ENCODE data around the gene PGAP2. TPM values are rescaled to one million over a fixed set of nuclear protein-coding genes. Genes with fewer than 3 reads are reported as not detected.

Gene PGAP2
- total RNA-seq, 1 experiment from 2014 or later, result 72.2 TPM

DNA sequence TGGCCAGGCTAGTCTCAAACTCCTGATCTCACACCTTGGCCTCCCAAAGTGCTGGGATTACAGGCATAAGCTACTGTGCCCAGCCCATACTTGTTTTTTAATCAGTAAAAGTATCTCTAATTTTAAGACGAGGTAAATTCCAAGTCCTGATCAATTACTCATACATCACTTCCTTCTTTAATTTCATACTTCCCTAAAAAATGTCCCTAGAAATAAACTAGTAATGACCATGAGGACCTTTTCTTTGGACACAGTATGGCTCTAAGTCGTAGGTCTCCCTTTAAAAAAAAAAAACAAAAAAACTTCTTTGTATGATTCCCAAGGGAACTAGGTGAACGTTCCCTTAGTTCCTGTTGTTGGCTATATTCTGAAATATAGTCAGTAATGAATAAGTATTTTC, 40.8 kb upstream of the PGAP2 start:
- in situ Hi-C loops (cut with HindIII; ENCODE audit: low pct_unique_long_range_greater_than_20kb, low sequenced_read_pairs) (loop anchor here (10.0 kb wide), 1 partner anchor 53 kb away; no protein-coding TSS in a partner anchor), intact Hi-C loops (cut with micrococcal nuclease; ENCODE audit: unreplicated experiment) (no loop called here)
- H3K27me3 ChIP-seq (ENCODE audit: control insufficient read depth, insufficient read depth, low read length), result no peaks in the 10 kb centered on the region
- no peak overlapping the region for H3K4me3 ChIP-seq (ENCODE audit: low read depth in 2 of 2, low read length in 2 of 2)
- no TSS peak for BruUV-seq (replicated peaks)
- DNase-seq (ENCODE audit: low read depth, low spot score) (no peak), ATAC-seq (no peak)
- TF ChIP-seq TCF7L2 (IDR thresholded peaks at IDR 0.05; ENCODE audit: low read depth, low read length) (no peak), POLR2AphosphoS5 (IDR thresholded peaks at IDR 0.05; ENCODE audit: low read depth, low read length) (no peak), REST (IDR thresholded peaks at IDR 0.05; ENCODE audit: insufficient read depth in 1 of 2, low read depth in 2 of 2, low read length in 1 of 2) (no peak), SIN3A (IDR thresholded peaks at IDR 0.05; ENCODE audit: borderline replicate concordance, insufficient read depth, low read depth, low read length) (no peak)
- TF ChIP-seq, protein P1, sequence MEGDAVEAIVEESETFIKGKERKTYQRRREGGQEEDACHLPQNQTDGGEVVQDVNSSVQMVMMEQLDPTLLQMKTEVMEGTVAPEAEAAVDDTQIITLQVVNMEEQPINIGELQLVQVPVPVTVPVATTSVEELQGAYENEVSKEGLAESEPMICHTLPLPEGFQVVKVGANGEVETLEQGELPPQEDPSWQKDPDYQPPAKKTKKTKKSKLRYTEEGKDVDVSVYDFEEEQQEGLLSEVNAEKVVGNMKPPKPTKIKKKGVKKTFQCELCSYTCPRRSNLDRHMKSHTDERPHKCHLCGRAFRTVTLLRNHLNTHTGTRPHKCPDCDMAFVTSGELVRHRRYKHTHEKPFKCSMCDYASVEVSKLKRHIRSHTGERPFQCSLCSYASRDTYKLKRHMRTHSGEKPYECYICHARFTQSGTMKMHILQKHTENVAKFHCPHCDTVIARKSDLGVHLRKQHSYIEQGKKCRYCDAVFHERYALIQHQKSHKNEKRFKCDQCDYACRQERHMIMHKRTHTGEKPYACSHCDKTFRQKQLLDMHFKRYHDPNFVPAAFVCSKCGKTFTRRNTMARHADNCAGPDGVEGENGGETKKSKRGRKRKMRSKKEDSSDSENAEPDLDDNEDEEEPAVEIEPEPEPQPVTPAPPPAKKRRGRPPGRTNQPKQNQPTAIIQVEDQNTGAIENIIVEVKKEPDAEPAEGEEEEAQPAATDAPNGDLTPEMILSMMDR (IDR thresholded peaks at IDR 0.05), result no peak
- no peaks in the 10 kb centered on the region for H3K9me3 ChIP-seq (ENCODE audit: control insufficient read depth, insufficient read depth, low read depth, low read length)
- ChIA-PET CTCF (no interaction called here), POLR2A (no interaction called here)
- H3K4me1 ChIP-seq (ENCODE audit: control insufficient read depth, insufficient read depth, low read length), result no peaks in the 10 kb centered on the region
- no peak overlapping the region for H3K27ac ChIP-seq (ENCODE audit: low read length)
- H3K36me3 ChIP-seq (ENCODE audit: control insufficient read depth, insufficient read depth, low read length), result peaks cover 74% of the 10 kb centered on the region

GRCh38 chr11:3773180-3773579, 35.2 kb upstream of the PGAP2 start:
- H3K36me3 ChIP-seq (ENCODE audit: control insufficient read depth, insufficient read depth, low read length), result peaks cover 69% of the 10 kb centered on the region
- intact Hi-C loops (cut with micrococcal nuclease; ENCODE audit: unreplicated experiment), result loop anchor here (5.0 kb wide), 1 partner anchor 61 kb away; no protein-coding TSS in a partner anchor
- ATAC-seq, result no peak

More at GRCh38 chr11:3773180-3773579, 35.2 kb upstream of the PGAP2 start:
- no peak for DNase-seq (ENCODE audit: low read depth, low spot score)
- in situ Hi-C loops (cut with HindIII; ENCODE audit: low pct_unique_long_range_greater_than_20kb, low sequenced_read_pairs), result no loop called here
- Histone ChIP-seq H3K27ac (ENCODE audit: low read length) (no peak overlapping the region), H3K27me3 (ENCODE audit: control insufficient read depth, insufficient read depth, low read length) (no peaks in the 10 kb centered on the region), H3K9me3 (ENCODE audit: control insufficient read depth, insufficient read depth, low read depth, low read length) (no peaks in the 10 kb centered on the region), H3K4me1 (ENCODE audit: control insufficient read depth, insufficient read depth, low read length) (no peaks in the 10 kb centered on the region), H3K4me3 (ENCODE audit: low read depth in 2 of 2, low read length in 2 of 2) (no peak overlapping the region)
- CTCF ChIA-PET, result interaction anchor here (0.7 to 1.1 kb wide), 2 partner anchors 36 to 82 kb away, joined by 3 to 5 read pairs; no protein-coding TSS in a partner anchor
- TF ChIP-seq POLR2AphosphoS5 (IDR thresholded peaks at IDR 0.05; ENCODE audit: low read depth, low read length), result no peak
- TF ChIP-seq, protein P1 (IDR thresholded peaks at IDR 0.05), result no peak
- TF ChIP-seq REST (IDR thresholded peaks at IDR 0.05; ENCODE audit: insufficient read depth in 1 of 2, low read depth in 2 of 2, low read length in 1 of 2), result no peak
- no peak for TF ChIP-seq SIN3A (IDR thresholded peaks at IDR 0.05; ENCODE audit: borderline replicate concordance, insufficient read depth, low read depth, low read length)
- no peak for TF ChIP-seq TCF7L2 (IDR thresholded peaks at IDR 0.05; ENCODE audit: low read depth, low read length)
- POLR2A ChIA-PET, result no interaction called here
- no TSS peak for BruUV-seq (replicated peaks)

Measured in Panc1 (cell line).